Measurements from ENCODE around the gene GABRB2.

GABRB2 gene

GRCh38 chr5:161471211-161471950 is 75.1 kb downstream of the GABRB2 start:
- no peak for DNase-seq

- DNase-seq, result no peak
Measured at GRCh38 chr5:161467703-161468102, 78.8 kb downstream of the GABRB2 start.

- no peak for DNase-seq
Measured at GRCh38 chr5:161460741-161461140, 85.8 kb downstream of the GABRB2 start.

GRCh38 chr5:161446655-161447054 is 99.9 kb downstream of the GABRB2 start:
- DNase-seq, result no peak

GRCh38 chr5:161442471-161442870 is 104.1 kb downstream of the GABRB2 start:
- DNase-seq, result no peak

- no peak for DNase-seq
Measured at GRCh38 chr5:161432798-161433197, 113.7 kb downstream of the GABRB2 start.

- no peak for DNase-seq
Measured at GRCh38 chr5:161431963-161432362, 114.6 kb downstream of the GABRB2 start.

GRCh38 chr5:161421067-161421466 is 125.5 kb downstream of the GABRB2 start:
- no peak for DNase-seq

GRCh38 chr5:161420521-161420920 is 126.0 kb downstream of the GABRB2 start:
- DNase-seq, result no peak

- DNase-seq, result no peak
Measured at GRCh38 chr5:161414896-161415295, 131.6 kb downstream of the GABRB2 start.

GRCh38 chr5:161414037-161414436 is 132.5 kb downstream of the GABRB2 start:
- no peak for DNase-seq

GRCh38 chr5:161412792-161413191 is 133.7 kb downstream of the GABRB2 start:
- DNase-seq, result no peak

- no peak for DNase-seq
Measured at GRCh38 chr5:161411156-161411555, 135.4 kb downstream of the GABRB2 start.

- DNase-seq, result no peak
Measured at GRCh38 chr5:161410640-161411039, 135.9 kb downstream of the GABRB2 start.

- no peak for DNase-seq
Measured at GRCh38 chr5:161409471-161409870, 137.1 kb downstream of the GABRB2 start.

GRCh38 chr5:161406880-161407279 is 139.6 kb downstream of the GABRB2 start:
- no peak for DNase-seq

- DNase-seq, result no peak
Measured at GRCh38 chr5:161403996-161404395, 142.5 kb downstream of the GABRB2 start.

GRCh38 chr5:161403121-161403520 is 143.4 kb downstream of the GABRB2 start:
- DNase-seq, result no peak

- DNase-seq, result no peak
Measured at GRCh38 chr5:161400583-161400982, 145.9 kb downstream of the GABRB2 start.

GRCh38 chr5:161399996-161400562 is 146.4 kb downstream of the GABRB2 start:
- DNase-seq, result no peak

GRCh38 chr5:161397448-161397847 is 149.1 kb downstream of the GABRB2 start:
- no peak for DNase-seq

GRCh38 chr5:161396171-161396570 is 150.4 kb downstream of the GABRB2 start:
- DNase-seq, result no peak

GRCh38 chr5:161391724-161392123 is 154.8 kb downstream of the GABRB2 start:
- no peak for DNase-seq

- DNase-seq, result no peak
Measured at GRCh38 chr5:161391016-161391415, 155.5 kb downstream of the GABRB2 start.

GRCh38 chr5:161387121-161387520 is 159.4 kb downstream of the GABRB2 start:
- DNase-seq, result no peak
